Endothelial cell of umbilical vein (primary cell): ENCODE measurements around the gene TMEM170A. TPM values are rescaled to one million over a fixed set of nuclear protein-coding genes. Genes with fewer than 3 reads are reported as not detected.

Experiments used
- BruUV-seq: library from RNA; stranded (reverse); fragments of 400-500 nt; replicated peaks from 2 replicates; lab custom pipeline; 2021; lab: Mats Ljungman, UMichigan
- CTCF ChIA-PET: fragments of 300-600, 350-600 bp; sonication (Branson Sonifier 250); formaldehyde crosslinking; loops from one replicate; lab custom pipeline; 2021; ENCODE audit warnings: antibody characterized with exemption, inconsistent platforms; lab: Charles Lee
- POLR2A ChIA-PET: fragments of 300-600, 350-600 bp; sonication (Branson Sonifier 250); formaldehyde crosslinking; loops from one replicate; lab custom pipeline; 2021; ENCODE audit warnings: antibody characterized with exemption, inconsistent platforms; lab: Charles Lee
- DNase-seq: peaks from one replicate; pipeline ENCODE4 v3.0.0-alpha.2; 2011; ENCODE audit warnings: low read depth, low spot score
- FAIRE-seq: peaks from 2 replicates; lab custom pipeline; 2011; peaks lifted over from hg19 to GRCh38; lab: Jason Lieb, UNC
- H2AFZ ChIP-seq: 2 replicates; pipeline ENCODE4 v1.6.0; 2012; ENCODE audit warnings: low read depth, low read length, control low read depth, inconsistent platforms
- H3K27ac ChIP-seq: 2 replicates; pipeline ENCODE4 v1.5.1; 2011; ENCODE audit warnings: low read depth, mild to moderate bottlenecking, control low read depth, low read length, moderate library complexity; ENCODE audit not compliant: insufficient read depth
- H3K27me3 ChIP-seq, 2 experiments: 2 replicates each; pipeline versions ENCODE4 v1.6.0 to v1.6.1; 2011; ENCODE audit warnings: low read length in 2 of 2, mixed read lengths in 1 of 2; ENCODE audit not compliant: control insufficient read depth in 2 of 2, insufficient read depth in 2 of 2
- H3K36me3 ChIP-seq, 2 experiments: 2 replicates in 1 of 2; 3 replicates in 1 of 2; pipeline ENCODE4 v1.5.1; 2011; ENCODE audit warnings: low read length in 2 of 2, mild to moderate bottlenecking in 1 of 2, moderate library complexity in 1 of 2; ENCODE audit not compliant: control insufficient read depth in 2 of 2, insufficient read depth in 2 of 2; ENCODE audit errors: extremely low read depth in 1 of 2
- H3K4me1 ChIP-seq: 3 replicates; pipeline ENCODE4 v1.5.1; 2011; ENCODE audit warnings: mild to moderate bottlenecking, low read length; ENCODE audit not compliant: control insufficient read depth, insufficient read depth; ENCODE audit errors: extremely low read depth
- H3K4me2 ChIP-seq: 2 replicates; pipeline ENCODE4 v1.6.1; 2011; ENCODE audit warnings: low read length, control low read depth, mixed read lengths; ENCODE audit not compliant: insufficient read depth
- H3K4me3 ChIP-seq, 3 experiments: fragments of 200-600 bp in 1 of 3; sonication (generic), shearing (Covaris generic) in 1 of 3; replicated peaks in 1 of 3; 2 replicates each; pipeline ENCODE4 v1.5.1; 2011 to 2016; ENCODE audit warnings: control low read depth in 3 of 3, low read length in 3 of 3, mild to moderate bottlenecking in 2 of 3, inconsistent platforms in 1 of 3, low read depth in 1 of 3, moderate library complexity in 1 of 3; ENCODE audit not compliant: insufficient read depth in 1 of 3
- H3K79me2 ChIP-seq: 2 replicates; pipeline ENCODE4 v1.6.0; 2012; ENCODE audit warnings: low read length, inconsistent platforms; ENCODE audit not compliant: control insufficient read depth, insufficient read depth
- H3K9ac ChIP-seq: replicated peaks from 2 replicates; pipeline ENCODE3; 2011; ENCODE audit warnings: low read length, control low read depth; ENCODE audit not compliant: insufficient read depth; ENCODE audit errors: extremely low read depth
- H3K9me1 ChIP-seq: replicated peaks from 3 replicates; pipeline ENCODE4 v1.6.0; 2011; ENCODE audit warnings: mild to moderate bottlenecking, low read length; ENCODE audit not compliant: control insufficient read depth, insufficient read depth; ENCODE audit errors: extremely low read depth
- H3K9me3 ChIP-seq: replicated peaks from 2 replicates; pipeline ENCODE4 v1.5.1; 2012; ENCODE audit warnings: low read length, inconsistent platforms; ENCODE audit not compliant: control insufficient read depth, insufficient read depth
- H4K20me1 ChIP-seq: replicated peaks from 2 replicates; pipeline ENCODE3; 2011; ENCODE audit warnings: mild to moderate bottlenecking, low read length; ENCODE audit not compliant: control insufficient read depth, insufficient read depth; ENCODE audit errors: extremely low read depth
- CTCF ChIP-seq, 2 donors: IDR thresholded peaks; 1 replicate in 1 of 2; 2 replicates in 1 of 2; pipeline ENCODE4 v1.5.1; 2011; ENCODE audit warnings: low read length in 2 of 2, mild to moderate bottlenecking in 2 of 2, moderate library complexity in 2 of 2, control low read depth in 1 of 2, inconsistent platforms in 1 of 2, low read depth in 1 of 2; ENCODE audit not compliant: insufficient read depth in 1 of 2; ENCODE audit errors: extremely low read depth in 1 of 2
- EZH2 ChIP-seq: IDR thresholded peaks from 2 replicates; pipeline ENCODE4 v1.6.1; 2012; ENCODE audit warnings: borderline replicate concordance, low read depth, mild to moderate bottlenecking, moderate library complexity, low read length, inconsistent platforms; ENCODE audit not compliant: severe bottlenecking
- FOS ChIP-seq: IDR thresholded peaks from 2 replicates; pipeline ENCODE4 v1.6.1; 2011; ENCODE audit warnings: mild to moderate bottlenecking, low read length, moderate library complexity, borderline replicate concordance; ENCODE audit not compliant: insufficient read depth
- GATA2 ChIP-seq: IDR thresholded peaks from 2 replicates; pipeline ENCODE4 v1.7.0; 2011; ENCODE audit warnings: low read depth, mild to moderate bottlenecking, moderate library complexity, mixed read lengths, low read length; ENCODE audit not compliant: insufficient read length, insufficient read depth
- JUN ChIP-seq: IDR thresholded peaks from 2 replicates; pipeline ENCODE4 v1.6.1; 2011; ENCODE audit warnings: borderline replicate concordance, low read depth; ENCODE audit not compliant: insufficient read length, insufficient read depth
- MAX ChIP-seq: IDR thresholded peaks from 2 replicates; pipeline ENCODE4 v1.6.1; 2011; ENCODE audit not compliant: insufficient read depth, insufficient read length
- MYC ChIP-seq: IDR thresholded peaks from one replicate; pipeline ENCODE4 v1.6.1; 2011; ENCODE audit warnings: mild to moderate bottlenecking, low read depth, low read length
- POLR2A ChIP-seq: IDR thresholded peaks from 2 replicates; pipeline ENCODE4 v1.6.1; 2012; ENCODE audit warnings: low read depth, mild to moderate bottlenecking, control low read depth, low read length
- POLR2AphosphoS5 ChIP-seq: IDR thresholded peaks from 2 replicates; pipeline ENCODE4 v1.6.1; 2012; ENCODE audit warnings: low read depth, mild to moderate bottlenecking, control low read depth, low read length, moderate library complexity; ENCODE audit not compliant: insufficient read depth
- dilution Hi-C: fragments of 300-500 bp; cut with MboI; formaldehyde crosslinking; loops from one replicate; pipeline ENCODE4 v1.15.0; 2019; ENCODE audit warnings: low sequenced_read_pairs; ENCODE audit not compliant: extremely low pct_ligation_motif_present
- intact Hi-C: fragments of 100-400 bp; cut with micrococcal nuclease; formaldehyde crosslinking; loops from one replicate; pipeline ENCODE4 v1.10.0; 2022
- polyA plus RNA-seq, 4 experiments: library from polyadenylated mRNA; depleted of rRNA in 3 of 4; stranded (reverse) in 3 of 4; unstranded in 1 of 4; fragments of >200 nt; gene quantifications; 2 replicates each; pipeline versions ENCODE4 v1.2.1 to v1.2.3, GENCODE V29; 2011 to 2012; ENCODE audit warnings: missing spikeins in 1 of 4
- total RNA-seq: library from RNA; stranded (reverse); gene quantifications from 2 replicates; pipeline ENCODE4 v1.2.3, GENCODE V29; 2021

The TMEM170A gene
- total and polyA plus RNA-seq, 2 donors (not counting 3 experiments of a cell fraction or from before 2014, with no cell fraction given) = 12.9 to 22.2 TPM

- H3K4me2 ChIP-seq = no peak overlapping the region
- TF ChIP-seq POLR2AphosphoS5 (no peak), POLR2A (no peak), EZH2 (no peak), MAX (no peak), JUN (no peak), MYC (no peak), FOS (no peak), GATA2 (no peak), CTCF (IDR thresholded peaks at IDR 0.05; ENCODE audit: extremely low read depth in 1 of 2, insufficient read depth in 1 of 2, low read depth in 1 of 2, low read length in 2 of 2) (no peak)
- no TSS peak for BruUV-seq
- no peak overlapping the region for H2AFZ ChIP-seq
- DNase-seq (no peak), FAIRE-seq (no peak)
- H3K9ac ChIP-seq = no peak overlapping the region
- H3K9me1 ChIP-seq = no peaks in the 10 kb centered on the region
- peaks cover 2 to 6% of the 10 kb centered on the region in 2 experiments for H3K27me3 ChIP-seq
- peaks cover 2% of the 10 kb centered on the region for H4K20me1 ChIP-seq
- no peak overlapping the region for H3K4me3 ChIP-seq
- dilution Hi-C loops (no loop called here), intact Hi-C loops (no loop called here)
- ChIA-PET CTCF (interaction anchor here (1.2 kb wide), 1 partner anchor 27 kb away, joined by 3 read pairs; no protein-coding TSS in a partner anchor), POLR2A (no interaction called here)
- H3K36me3 ChIP-seq = no peaks in the 10 kb centered on the region
- H3K4me1 ChIP-seq = peaks cover 7% of the 10 kb centered on the region
- H3K9me3 ChIP-seq = no peaks in the 10 kb centered on the region
- no peaks in the 10 kb centered on the region for H3K79me2 ChIP-seq
- H3K27ac ChIP-seq = no peak overlapping the region
Measured at GRCh38 chr16:75491876-75492275, 27.4 kb upstream of the TMEM170A start.
